GM12892 (cell line): ENCODE results near the gene AGA.

Experiments used
- POLR2A ChIP-seq: IDR thresholded peaks from 2 replicates; pipeline ENCODE4 v1.6.1; 2011; ENCODE audit warnings: low read depth, low read length, control low read depth
- POLR2AphosphoS5 ChIP-seq: IDR thresholded peaks from 2 replicates; pipeline ENCODE4 v1.6.1; 2011; ENCODE audit warnings: low read depth, low read length, control low read depth

- TF ChIP-seq POLR2AphosphoS5: no peak
- TF ChIP-seq POLR2A: no peak
Observed at GRCh38 chr4:177410566-177410965, 31.7 kb downstream of the AGA start.
